HS-27A (cell line): ENCODE results near the gene PCAT6.
"Not testable (repeated sequence)": the region's sequence is repeated elsewhere in the genome, so short reads cannot be mapped to it uniquely, and the experiment has no call there.

ENCODE experiments used
- DNase-seq: peaks from one replicate; pipeline ENCODE4 v3.0.0-alpha.2; 2012; ENCODE audit warnings: low read depth, missing footprints

PCAT6 gene

DNA sequence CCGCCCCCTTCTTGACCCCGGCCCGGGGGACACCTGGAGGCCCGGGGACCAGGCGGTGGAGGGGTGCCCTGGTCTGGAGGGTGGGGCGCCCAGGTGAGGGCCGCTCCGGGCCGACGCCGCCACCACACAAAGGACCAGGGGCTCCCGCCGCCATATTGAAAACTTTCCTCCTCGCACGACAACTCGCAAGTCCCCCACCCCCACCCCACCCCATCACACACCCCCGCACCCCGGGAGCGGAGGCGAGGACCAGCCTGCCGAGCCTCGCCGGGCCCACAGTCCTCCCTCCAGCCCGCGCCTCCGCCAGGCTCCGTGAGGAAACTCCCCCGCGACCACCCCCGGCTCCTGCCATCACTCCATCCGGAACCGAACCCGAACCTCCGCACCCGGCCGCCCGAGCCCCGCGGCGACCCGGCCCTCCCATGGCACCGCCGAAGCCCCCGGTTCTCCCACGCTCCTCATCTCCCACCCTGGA lies 3.3 kb upstream of the PCAT6 start:
- no peak for DNase-seq

- peak; percentile 26 for DNase-seq
Measured at GRCh38 chr1:202807926-202808757, 2.6 kb upstream of the PCAT6 start, which contains the start of gene KDM5B. TSS of gene KDM5B (minus strand) at chr1:202808421. CDS start at chr1:202808305, 116 bp downstream.

DNA sequence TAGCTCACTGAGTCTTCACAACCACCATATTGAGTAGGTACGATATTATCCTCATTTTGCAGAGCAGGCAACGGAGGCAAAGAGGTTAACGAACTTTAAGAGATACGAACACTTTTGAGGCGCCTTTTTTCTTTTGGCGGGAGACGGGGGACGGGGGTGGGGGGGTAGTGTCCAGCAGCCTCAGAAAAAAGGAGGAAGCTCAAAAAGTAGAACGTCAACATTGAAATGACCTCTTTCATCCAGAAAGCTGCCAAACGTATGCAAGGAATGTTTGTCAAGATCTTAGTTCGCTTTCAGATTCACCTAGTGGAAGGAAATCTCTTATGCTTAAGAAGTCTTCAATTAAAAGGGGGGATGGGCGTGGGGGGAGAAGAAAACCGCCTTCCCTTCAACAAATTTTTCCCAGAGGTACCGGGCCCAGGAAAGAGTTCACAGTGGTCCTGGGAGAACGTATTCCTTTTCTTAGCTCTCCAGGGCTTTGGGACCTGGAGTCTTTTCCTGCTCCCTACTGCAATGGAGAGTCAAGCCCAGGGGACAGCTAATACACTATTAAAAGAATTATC lies 1.1 kb upstream of the PCAT6 start:
- DNase-seq, result no peak

DNA sequence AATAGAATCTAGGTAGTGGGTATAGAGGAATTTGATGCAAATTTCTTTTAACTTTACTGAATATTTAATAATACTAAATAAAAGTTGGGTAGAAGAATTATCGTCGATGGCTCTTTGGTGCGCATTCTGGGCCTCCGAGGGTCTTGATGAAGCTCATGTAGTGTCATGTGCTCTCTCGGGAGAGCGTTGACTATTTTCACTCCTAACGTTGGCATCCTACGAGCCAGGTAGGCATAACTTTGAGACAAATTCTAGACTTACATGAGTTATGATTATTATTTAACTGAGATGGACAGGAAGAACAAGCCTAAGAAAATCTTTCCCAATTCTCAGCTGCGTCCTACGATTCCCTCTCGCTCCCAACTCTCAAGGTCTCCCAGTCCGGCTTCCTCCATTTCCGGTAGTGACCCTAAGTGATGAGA lies 550 bp upstream of the PCAT6 start:
- no peak for DNase-seq

- no peak for DNase-seq
Measured at GRCh38 chr1:202811296-202812175, 782 bp downstream of the PCAT6 start.

DNA sequence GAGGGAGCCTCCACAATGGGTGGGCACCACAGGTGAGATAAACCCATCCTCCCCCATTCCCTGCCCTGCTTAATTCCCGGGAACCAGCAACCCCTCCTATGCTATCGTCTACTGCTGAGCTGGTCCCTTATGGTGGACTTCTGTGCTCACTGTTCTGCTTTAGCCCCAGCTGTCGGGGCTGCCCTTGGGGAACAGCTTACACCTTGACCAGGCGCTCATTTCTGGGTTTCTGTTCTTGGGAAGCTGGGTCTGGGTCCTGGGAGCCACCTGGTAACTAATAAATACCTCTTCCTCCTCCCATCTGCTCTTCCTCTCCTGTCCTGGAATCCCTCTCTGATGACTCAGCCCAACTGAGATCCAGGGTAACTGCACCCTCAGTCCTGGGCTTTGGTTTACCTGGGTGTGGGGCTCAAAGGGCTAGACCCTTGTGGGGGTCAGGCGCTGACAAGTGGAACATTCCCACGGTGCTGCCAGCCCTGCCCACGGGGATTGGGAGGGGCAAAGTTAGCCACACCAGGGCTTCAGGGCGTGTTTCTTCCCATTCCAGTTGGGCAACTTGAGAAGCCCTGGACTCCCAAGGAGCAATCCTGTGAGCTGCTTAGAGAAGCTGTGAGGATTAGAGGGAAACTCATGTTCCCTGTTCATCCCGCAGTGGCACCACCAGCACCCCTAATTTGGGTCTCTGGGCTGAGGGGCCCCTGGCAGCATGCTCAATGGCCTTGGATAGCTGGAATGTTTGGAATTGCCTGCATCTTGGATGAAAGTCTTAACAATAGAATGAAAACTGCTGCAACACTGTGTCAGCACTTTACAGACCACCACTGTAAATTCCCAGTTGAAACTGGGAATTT lies 1.6 kb downstream of the PCAT6 start:
- DNase-seq, result no peak

DNA sequence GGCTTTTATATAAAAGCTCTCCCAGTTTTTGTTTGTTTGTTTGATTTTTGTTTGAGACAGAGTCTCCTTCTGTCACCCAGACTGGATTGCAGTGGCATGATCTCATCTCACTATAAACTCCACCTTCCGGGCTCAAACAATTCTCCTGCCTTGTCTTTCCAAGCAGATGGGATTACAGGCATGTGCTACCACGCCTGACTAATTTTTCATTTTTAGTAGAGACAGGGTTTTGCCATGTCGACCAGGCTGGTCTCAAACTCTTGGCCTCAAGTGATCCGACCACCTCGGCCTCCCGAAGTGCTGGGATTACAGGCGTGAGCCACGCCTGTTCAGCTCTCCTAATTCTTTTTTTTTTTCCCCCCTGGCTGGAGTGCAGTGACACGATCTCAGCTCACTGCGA lies 4.4 kb downstream of the PCAT6 start:
- no peak for DNase-seq

GRCh38 chr1:202818819-202819218 lies 8.1 kb downstream of the PCAT6 start:
- DNase-seq, result no peak

DNA sequence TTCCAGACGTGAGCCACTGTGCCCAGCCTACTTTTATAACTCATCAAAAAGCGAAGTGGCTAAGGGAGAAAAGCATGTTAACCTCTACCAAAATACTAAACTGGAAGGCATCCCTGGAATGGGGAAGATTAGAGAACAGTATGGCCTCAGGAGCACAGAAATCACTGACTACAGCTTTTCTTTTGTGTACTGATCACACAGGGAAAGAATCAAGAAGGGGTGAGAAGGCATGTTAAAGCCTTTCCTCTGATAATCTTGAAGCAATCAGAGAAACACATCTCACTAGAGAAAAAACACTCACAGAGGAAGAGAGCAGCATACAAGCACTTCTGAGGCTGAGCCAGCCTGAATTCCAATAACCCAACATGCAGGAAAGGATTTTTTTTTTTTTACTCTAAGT lies 10.7 kb downstream of the PCAT6 start:
- DNase-seq, result no peak

DNA sequence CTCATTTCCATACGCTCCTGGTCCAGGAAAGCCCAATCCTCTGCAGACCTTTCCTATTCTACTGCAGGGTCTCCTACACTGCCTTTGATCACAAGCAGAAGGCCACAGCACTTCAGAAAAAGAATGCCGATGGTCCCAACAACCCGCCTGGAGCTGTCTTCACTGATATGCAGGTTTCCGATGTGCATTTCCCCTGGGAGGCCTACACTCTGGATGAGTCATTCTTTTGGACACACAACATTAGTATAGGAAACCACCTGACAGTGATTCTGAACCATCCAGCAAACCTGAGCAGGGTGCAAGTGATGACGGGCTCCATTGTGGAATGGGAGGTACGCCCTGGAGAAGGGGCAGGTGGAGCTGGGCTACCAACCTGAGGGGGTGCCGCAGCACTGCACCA lies 15.0 kb downstream of the PCAT6 start:
- no peak for DNase-seq

DNA sequence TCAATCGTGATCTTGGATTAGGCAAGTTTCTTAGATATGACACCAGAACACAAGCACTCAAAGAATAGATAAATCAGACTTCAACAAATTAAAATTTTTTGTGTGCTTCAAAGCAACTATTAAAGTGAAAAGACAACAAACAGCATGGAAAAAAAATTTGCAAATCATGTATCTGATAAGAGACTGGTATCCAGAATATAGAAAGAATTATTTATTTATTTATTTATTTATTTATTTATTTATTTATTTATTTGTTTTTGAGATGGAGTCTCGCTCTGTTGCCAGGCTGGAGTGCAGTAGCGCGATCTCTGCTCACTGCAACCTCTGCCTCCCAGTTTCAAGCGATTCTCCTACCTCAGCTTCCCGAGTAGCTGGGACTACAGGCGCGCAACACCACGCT lies 18.5 kb downstream of the PCAT6 start:
- DNase-seq, result not testable (repeated sequence)

DNA sequence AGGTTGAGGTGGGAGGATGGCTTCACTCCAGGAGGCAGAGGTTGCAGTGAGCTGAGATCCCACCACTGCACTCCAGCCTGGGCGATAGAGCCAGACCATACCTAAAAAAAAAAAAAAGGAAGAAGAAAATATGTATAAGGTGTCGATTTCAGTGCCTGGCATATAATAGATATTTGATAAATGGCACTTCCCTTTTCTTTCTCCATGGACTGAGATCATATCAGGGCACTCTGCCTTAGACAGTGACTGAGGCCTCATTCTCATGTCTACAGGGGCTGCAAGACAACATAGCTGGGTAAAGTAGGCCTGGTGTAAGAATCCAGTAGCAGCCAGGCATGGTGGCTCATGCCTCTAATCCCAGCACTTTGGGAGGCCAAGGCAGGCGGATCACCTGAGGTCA lies 21.2 kb downstream of the PCAT6 start:
- no peak for DNase-seq

GRCh38 chr1:202834771-202835547 lies 24.2 kb downstream of the PCAT6 start:
- no peak for DNase-seq

GRCh38 chr1:202835548-202836072 lies 24.9 kb downstream of the PCAT6 start:
- no peak for DNase-seq

DNA sequence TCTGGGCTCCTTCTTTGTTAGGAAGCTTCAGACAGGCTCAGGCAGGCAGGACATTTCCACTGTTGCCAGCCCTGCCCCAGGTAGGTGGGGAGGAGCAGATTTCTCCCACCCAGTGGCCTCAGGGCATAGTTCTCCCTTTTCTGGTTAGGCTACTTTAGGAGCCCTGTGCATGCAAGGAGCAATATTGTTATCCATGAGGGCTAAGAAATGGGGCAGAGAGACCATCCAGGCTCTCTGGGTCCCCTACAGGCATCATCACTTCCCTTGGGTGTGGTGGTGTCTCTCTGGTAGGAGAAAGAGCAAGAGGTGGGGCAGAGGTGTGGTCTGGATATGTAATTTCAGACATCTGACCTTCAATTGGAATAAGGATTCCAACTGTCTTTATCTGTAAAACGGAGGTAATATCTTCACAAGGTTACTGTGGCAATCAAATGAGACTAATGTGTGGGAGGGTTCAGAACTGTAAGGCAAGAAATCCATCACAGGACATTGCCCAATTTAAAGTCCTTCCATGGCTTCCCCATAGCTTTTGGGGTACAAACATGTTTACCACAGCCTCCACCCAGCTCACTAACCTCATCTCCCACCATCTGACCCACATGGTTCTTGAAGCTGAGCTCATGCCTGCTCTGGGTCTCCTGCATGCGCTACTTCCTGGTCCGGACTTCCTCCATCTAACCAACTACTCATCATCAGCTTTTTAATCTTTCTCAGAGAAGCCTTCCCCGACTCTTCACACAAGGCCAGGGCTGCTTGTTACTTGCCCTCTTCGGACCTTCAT lies 26.1 kb downstream of the PCAT6 start:
- DNase-seq, result no peak

DNA sequence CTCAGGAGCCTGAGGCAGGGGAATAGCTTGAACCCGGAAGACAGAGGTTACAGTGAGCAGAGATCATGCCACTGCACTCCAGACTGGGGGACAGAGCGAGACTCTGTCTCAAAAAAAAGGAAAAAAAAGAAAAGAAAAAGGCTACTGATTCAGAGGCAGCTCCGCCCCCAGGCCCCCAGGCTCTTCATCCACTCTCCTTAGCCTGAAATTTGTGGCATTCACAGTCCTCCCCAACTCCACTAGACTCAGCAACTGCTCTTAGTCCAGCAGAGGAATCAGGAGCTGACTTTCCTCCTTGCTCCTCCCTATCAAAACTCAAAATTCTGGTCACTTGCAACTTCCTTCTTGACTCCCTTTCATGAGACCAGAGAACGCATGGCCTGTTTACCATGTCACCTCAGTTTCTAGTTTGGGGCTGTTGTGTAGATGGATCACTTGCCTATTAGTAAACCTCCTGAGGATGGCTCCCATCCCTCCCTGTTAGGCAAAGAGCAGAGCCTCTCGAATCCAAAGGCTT lies 27.1 kb downstream of the PCAT6 start:
- DNase-seq, result no peak

GRCh38 chr1:202843081-202843480 lies 32.3 kb downstream of the PCAT6 start:
- DNase-seq, result no peak

DNA sequence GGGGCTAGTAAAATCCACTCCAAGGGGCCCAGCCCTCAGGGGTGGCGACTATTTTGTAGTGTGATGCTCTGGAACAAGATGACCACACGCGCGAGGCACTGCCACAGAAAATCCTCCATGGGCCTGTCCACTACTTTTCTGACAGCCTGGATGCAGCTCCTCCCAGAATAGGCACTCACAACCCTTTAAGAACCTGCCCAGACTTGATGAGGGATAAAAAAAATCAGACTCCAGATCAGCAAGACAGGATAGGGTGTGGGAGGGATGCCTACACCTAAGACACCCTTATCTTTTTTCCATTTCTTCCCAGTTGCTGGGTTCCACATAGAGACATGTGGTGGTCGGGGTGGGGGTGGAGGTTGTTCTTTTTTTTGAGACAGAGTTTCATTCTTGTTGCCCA lies 33.5 kb downstream of the PCAT6 start:
- DNase-seq, result no peak

GRCh38 chr1:202844935-202845334 lies 34.2 kb downstream of the PCAT6 start:
- no peak for DNase-seq

GRCh38 chr1:202848191-202848542 lies 37.4 kb downstream of the PCAT6 start:
- DNase-seq, result no peak
